Measurements from ENCODE around the gene KCNIP3. TPM values are rescaled to one million over a fixed set of nuclear protein-coding genes. Genes with fewer than 3 reads are reported as not detected.

KCNIP3 gene
- total RNA-seq, 1 experiment from 2014 or later, result 4.5 TPM

GRCh38 chr2:95260028-95261023 lies 36.8 kb upstream of the KCNIP3 start:
- ChIA-PET POLR2A (ENCODE audit: unreplicated experiment) (interaction anchor here (0.6 kb wide), 1 partner anchor 25 kb away, joined by 29 read pairs; no protein-coding TSS in a partner anchor), CTCF (no interaction called here)
- H3K9me2 ChIP-seq (ENCODE audit: insufficient read depth), result no peaks in the 10 kb centered on the region
- H2AFZ ChIP-seq, result no peak overlapping the region
- H3K36me3 ChIP-seq (ENCODE audit: low read depth), result no peaks in the 10 kb centered on the region
- DNase-seq, result peak; percentile 30 to 74
- peak overlapping the region; percentile 6; the same call in 1 of the 2 replicates for H3K4me2 ChIP-seq
- H3F3A ChIP-seq (ENCODE audit: insufficient read depth, low read depth), result no peaks in the 10 kb centered on the region
- H3K9me3 ChIP-seq (ENCODE audit: insufficient read depth, low read depth), result peaks cover 17% of the 10 kb centered on the region; the same call in 1 of the 2 replicates
- H4K20me1 ChIP-seq (ENCODE audit: insufficient read depth), result no peaks in the 10 kb centered on the region
- H3K4me3 ChIP-seq, result no peak overlapping the region
- TF ChIP-seq CTCF (conservative IDR thresholded peaks at IDR 0.05) (no peak), EZH2 (IDR thresholded peaks at IDR 0.05; ENCODE audit: low read depth) (no peak)
- no TSS peak for BruUV-seq (replicated peaks)
- H3K79me2 ChIP-seq (ENCODE audit: low read depth), result no peaks in the 10 kb centered on the region
- intact Hi-C loops (cut with micrococcal nuclease; ENCODE audit: unreplicated experiment), result no loop called here
- no peak overlapping the region for H3K27ac ChIP-seq
- H3K4me1 ChIP-seq (replicated peaks; ENCODE audit: insufficient read depth), result peaks cover 7% of the 10 kb centered on the region; the same call in 1 of the 2 replicates
- peaks cover 29% of the 10 kb centered on the region; the same call in 1 of the 2 replicates for H3K27me3 ChIP-seq (ENCODE audit: insufficient read depth, low read depth)

- no TSS peak for BruUV-seq (replicated peaks)
- CTCF ChIA-PET, result no interaction called here
- Histone ChIP-seq H3K27me3 (ENCODE audit: insufficient read depth, low read depth) (peaks cover 27% of the 10 kb centered on the region; the same call in 1 of the 2 replicates), H3F3A (ENCODE audit: insufficient read depth, low read depth) (no peaks in the 10 kb centered on the region), H3K79me2 (ENCODE audit: low read depth) (no peaks in the 10 kb centered on the region), H3K9me3 (ENCODE audit: insufficient read depth, low read depth) (peaks cover 10% of the 10 kb centered on the region; the same call in 1 of the 2 replicates), H4K20me1 (ENCODE audit: insufficient read depth) (no peaks in the 10 kb centered on the region), H3K4me1 (replicated peaks; ENCODE audit: insufficient read depth) (peaks cover 7% of the 10 kb centered on the region; the same call in 1 of the 2 replicates), H3K36me3 (ENCODE audit: low read depth) (no peaks in the 10 kb centered on the region), H3K27ac (no peak overlapping the region), H3K9me2 (ENCODE audit: insufficient read depth) (no peaks in the 10 kb centered on the region), H3K4me2 (no peak overlapping the region), H2AFZ (no peak overlapping the region), H3K4me3 (no peak overlapping the region)
- TF ChIP-seq CTCF (conservative IDR thresholded peaks at IDR 0.05), result no peak
- TF ChIP-seq EZH2 (IDR thresholded peaks at IDR 0.05; ENCODE audit: low read depth), result no peak
- intact Hi-C loops (cut with micrococcal nuclease; ENCODE audit: unreplicated experiment), result no loop called here
- no peak for DNase-seq
- POLR2A ChIA-PET (ENCODE audit: unreplicated experiment), result no interaction called here
These were observed 35.5 kb upstream of the KCNIP3 start for GRCh38 chr2:95261602-95262001.

- no peaks in the 10 kb centered on the region for H3K36me3 ChIP-seq (ENCODE audit: low read depth)
- DNase-seq, result no peak
- no peak overlapping the region for H2AFZ ChIP-seq
- intact Hi-C loops (cut with micrococcal nuclease; ENCODE audit: unreplicated experiment), result no loop called here
- H3K4me3 ChIP-seq, result no peak overlapping the region
- peaks cover 12% of the 10 kb centered on the region; the same call in 1 of the 2 replicates for H3K27me3 ChIP-seq (ENCODE audit: insufficient read depth, low read depth)
- H3F3A ChIP-seq (ENCODE audit: insufficient read depth, low read depth), result no peaks in the 10 kb centered on the region
- peaks cover 7% of the 10 kb centered on the region; the same call in 1 of the 2 replicates for H3K4me1 ChIP-seq (replicated peaks; ENCODE audit: insufficient read depth)
- H3K4me2 ChIP-seq, result no peak overlapping the region
- POLR2A ChIA-PET (ENCODE audit: unreplicated experiment), result no interaction called here
- H3K9me3 ChIP-seq (ENCODE audit: insufficient read depth, low read depth), result no peaks in the 10 kb centered on the region
- H3K9me2 ChIP-seq (ENCODE audit: insufficient read depth), result no peaks in the 10 kb centered on the region
- no peaks in the 10 kb centered on the region for H3K79me2 ChIP-seq (ENCODE audit: low read depth)
- CTCF ChIA-PET, result no interaction called here
- TF ChIP-seq EZH2 (IDR thresholded peaks at IDR 0.05; ENCODE audit: low read depth) (no peak), CTCF (conservative IDR thresholded peaks at IDR 0.05) (no peak)
- H3K27ac ChIP-seq, result no peak overlapping the region
- no TSS peak for BruUV-seq (replicated peaks)
- H4K20me1 ChIP-seq (ENCODE audit: insufficient read depth), result no peaks in the 10 kb centered on the region
These were observed 34.1 kb upstream of the KCNIP3 start for GRCh38 chr2:95262896-95263542.
